CD4-positive, alpha-beta T cell treated with Interleukin-15 for 4 hours (primary cell): ENCODE results near the gene CTU1.
"Not testable (repeated sequence)": the region's sequence is repeated elsewhere in the genome, so short reads cannot be mapped to it uniquely, and the experiment has no call there.

Experiments
- DNase-seq: peaks from one replicate; pipeline ENCODE4 v3.0.0-alpha.2; 2020; ENCODE audit warnings: low spot score

Gene CTU1

GRCh38 chr19:51108066-51108804 is at the start of gene CTU1:
CTU1 (minus strand) TSS chr19:51108409; CDS start chr19:51104569, 3,840 bp downstream.
- peak; percentile 99 for DNase-seq

GRCh38 chr19:51157265-51157664 is 49.1 kb upstream of the CTU1 start:
- DNase-seq = no peak

GRCh38 chr19:51156710-51157109 is 48.5 kb upstream of the CTU1 start:
- no peak for DNase-seq

GRCh38 chr19:51150627-51151026 is 42.4 kb upstream of the CTU1 start:
- DNase-seq = no peak

GRCh38 chr19:51148580-51148979 is 40.4 kb upstream of the CTU1 start:
- DNase-seq = no peak

GRCh38 chr19:51147663-51148062 is 39.5 kb upstream of the CTU1 start:
- DNase-seq = no peak

- DNase-seq = no peak
These were observed 38.5 kb upstream of the CTU1 start for GRCh38 chr19:51146751-51147150.

GRCh38 chr19:51145916-51146493 is 37.8 kb upstream of the CTU1 start:
- DNase-seq = no peak

GRCh38 chr19:51144482-51145045 is 36.4 kb upstream of the CTU1 start:
- no peak for DNase-seq

- no peak for DNase-seq
These were observed 35.3 kb upstream of the CTU1 start for GRCh38 chr19:51143486-51143885.

GRCh38 chr19:51142809-51143475 is 34.7 kb upstream of the CTU1 start:
- DNase-seq = not testable (repeated sequence)

GRCh38 chr19:51142119-51142518 is 33.9 kb upstream of the CTU1 start, which contains the start of gene SIGLEC7:
SIGLEC7 (plus strand) TSS chr19:51142301; CDS start chr19:51142370, 69 bp downstream.
- no peak for DNase-seq

GRCh38 chr19:51141181-51141580 is 33.0 kb upstream of the CTU1 start:
- DNase-seq = no peak

- DNase-seq = no peak
These were observed 32.2 kb upstream of the CTU1 start for GRCh38 chr19:51140441-51140840.

- no peak for DNase-seq
These were observed 31.2 kb upstream of the CTU1 start for GRCh38 chr19:51139299-51140014.

GRCh38 chr19:51138549-51138979 is 30.4 kb upstream of the CTU1 start:
- no peak for DNase-seq

- no peak for DNase-seq
These were observed 29.7 kb upstream of the CTU1 start for GRCh38 chr19:51137792-51138425.

- no peak for DNase-seq
These were observed 28.8 kb upstream of the CTU1 start for GRCh38 chr19:51136851-51137551.

GRCh38 chr19:51135986-51136762 is 28.0 kb upstream of the CTU1 start:
- DNase-seq = no peak

GRCh38 chr19:51135004-51135403 is 26.8 kb upstream of the CTU1 start:
- DNase-seq = no peak
